Upper lobe of right lung (tissue), 1 donor: Measurements from ENCODE around the gene ZKSCAN4. TPM values are rescaled to one million over a fixed set of nuclear protein-coding genes. Genes with fewer than 3 reads are reported as not detected.

Experiments used
- ATAC-seq: fragments of 200-7000 bp; cut with Tn5 transposase; one replicate; pipeline ENCODE4 v1.9.1; 2020; ENCODE audit warnings: mild to moderate bottlenecking, moderate library complexity
- DNase-seq: peaks from one replicate; pipeline ENCODE4 v3.0.0-alpha.2; 2020
- H3K27ac ChIP-seq: fragments of 200-600 bp; one replicate; pipeline ENCODE4 v1.8.0; 2022
- H3K27me3 ChIP-seq: fragments of 200-600 bp; one replicate; pipeline ENCODE4 v1.8.0; 2022; ENCODE audit warnings: mild to moderate bottlenecking
- H3K36me3 ChIP-seq: fragments of 200-600 bp; one replicate; pipeline ENCODE4 v1.8.0; 2022
- H3K4me1 ChIP-seq: fragments of 200-600 bp; one replicate; pipeline ENCODE4 v1.8.0; 2022
- H3K4me3 ChIP-seq: fragments of 200-600 bp; one replicate; pipeline ENCODE4 v1.8.0; 2022; ENCODE audit warnings: mild to moderate bottlenecking
- H3K9me3 ChIP-seq: fragments of 200-600 bp; one replicate; pipeline ENCODE4 v1.8.0; 2022
- intact Hi-C: fragments of 100-400 bp; cut with DNase I; formaldehyde crosslinking; loops from one replicate; pipeline ENCODE4 v1.11.0; 2022
- total RNA-seq: library from RNA; stranded (reverse); fragmentation: NEBNext Ultra II Directional; extraction: Animal tissue kit (Norgen Biotek cat#: 25700); gene quantifications from one replicate; pipeline ENCODE4 v1.2.1, GENCODE V29; 2021
- TF ChIP-seq, protein P1 (sequence below): fragments of 200-600 bp; IDR thresholded peaks from one replicate; pipeline ENCODE4 v1.8.0; 2022; ENCODE audit warnings: antibody characterized with exemption
- donor health status: DM: no; HTN: yes; CAD: no; lungs with severe emphysema.

The ZKSCAN4 gene
- total RNA-seq, 1 donor from 2014 or later = 4.5 TPM

DNA sequence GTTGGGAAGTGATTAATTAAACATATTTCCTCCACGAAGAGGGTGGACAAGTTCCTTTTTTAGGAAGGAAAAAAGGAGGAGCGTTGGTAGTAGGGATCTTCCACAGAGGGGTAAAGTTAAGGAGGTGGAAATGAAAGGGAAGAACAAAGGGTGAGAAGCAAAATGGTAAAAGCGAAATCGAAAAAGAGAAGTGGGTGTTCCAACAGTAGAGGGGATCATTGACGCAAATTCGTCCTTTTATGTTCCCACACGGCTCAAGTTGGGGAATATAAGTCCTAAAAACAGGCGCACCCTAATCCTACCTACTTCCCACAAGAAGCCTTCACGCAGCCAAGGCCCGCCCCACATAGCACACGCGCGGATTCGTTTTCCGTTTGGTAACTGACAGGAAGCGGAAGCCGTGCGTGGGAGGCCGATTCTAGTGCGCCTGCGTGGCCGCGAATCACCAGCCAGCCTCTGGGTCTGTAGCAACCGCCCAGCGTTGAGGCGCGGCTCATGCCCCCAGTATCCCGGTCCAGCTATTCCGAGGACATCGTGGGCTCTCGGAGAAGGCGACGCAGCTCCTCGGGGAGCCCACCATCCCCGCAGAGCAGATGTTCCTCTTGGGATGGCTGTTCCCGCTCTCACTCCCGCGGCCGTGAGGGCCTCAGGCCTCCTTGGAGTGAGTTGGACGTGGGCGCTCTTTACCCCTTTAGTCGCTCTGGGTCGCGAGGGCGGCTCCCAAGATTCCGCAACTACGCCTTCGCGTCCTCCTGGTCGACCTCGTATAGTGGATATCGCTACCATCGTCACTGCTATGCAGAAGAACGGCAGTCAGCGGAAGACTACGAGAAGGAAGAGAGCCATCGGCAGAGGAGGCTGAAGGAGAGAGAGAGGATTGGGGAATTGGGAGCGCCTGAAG is 7.1 kb upstream of the ZKSCAN4 start, which contains the start of gene NKAPL:
Gene NKAPL, plus strand, starts transcription at position 421 of the 901 bp plus-strand sequence. Its CDS starts 75 bp downstream, at position 496.
- intact Hi-C loops = loop anchor here (10.0 kb wide), 1 partner anchor 96 kb away; no protein-coding TSS in a partner anchor
- Histone ChIP-seq H3K9me3 (no peaks in the 10 kb centered on the region), H3K4me3 (peak within 1 kb of the TSS; percentile 42), H3K4me1 (no peaks in the 10 kb centered on the region), H3K36me3 (no peaks in the 10 kb centered on the region), H3K27ac (no peak within 1 kb of the TSS), H3K27me3 (no peaks in the 10 kb centered on the region)
- DNase-seq (peak; percentile 89), ATAC-seq (peak; percentile 91)
- TF ChIP-seq, protein P1, sequence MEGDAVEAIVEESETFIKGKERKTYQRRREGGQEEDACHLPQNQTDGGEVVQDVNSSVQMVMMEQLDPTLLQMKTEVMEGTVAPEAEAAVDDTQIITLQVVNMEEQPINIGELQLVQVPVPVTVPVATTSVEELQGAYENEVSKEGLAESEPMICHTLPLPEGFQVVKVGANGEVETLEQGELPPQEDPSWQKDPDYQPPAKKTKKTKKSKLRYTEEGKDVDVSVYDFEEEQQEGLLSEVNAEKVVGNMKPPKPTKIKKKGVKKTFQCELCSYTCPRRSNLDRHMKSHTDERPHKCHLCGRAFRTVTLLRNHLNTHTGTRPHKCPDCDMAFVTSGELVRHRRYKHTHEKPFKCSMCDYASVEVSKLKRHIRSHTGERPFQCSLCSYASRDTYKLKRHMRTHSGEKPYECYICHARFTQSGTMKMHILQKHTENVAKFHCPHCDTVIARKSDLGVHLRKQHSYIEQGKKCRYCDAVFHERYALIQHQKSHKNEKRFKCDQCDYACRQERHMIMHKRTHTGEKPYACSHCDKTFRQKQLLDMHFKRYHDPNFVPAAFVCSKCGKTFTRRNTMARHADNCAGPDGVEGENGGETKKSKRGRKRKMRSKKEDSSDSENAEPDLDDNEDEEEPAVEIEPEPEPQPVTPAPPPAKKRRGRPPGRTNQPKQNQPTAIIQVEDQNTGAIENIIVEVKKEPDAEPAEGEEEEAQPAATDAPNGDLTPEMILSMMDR = no peak

DNA sequence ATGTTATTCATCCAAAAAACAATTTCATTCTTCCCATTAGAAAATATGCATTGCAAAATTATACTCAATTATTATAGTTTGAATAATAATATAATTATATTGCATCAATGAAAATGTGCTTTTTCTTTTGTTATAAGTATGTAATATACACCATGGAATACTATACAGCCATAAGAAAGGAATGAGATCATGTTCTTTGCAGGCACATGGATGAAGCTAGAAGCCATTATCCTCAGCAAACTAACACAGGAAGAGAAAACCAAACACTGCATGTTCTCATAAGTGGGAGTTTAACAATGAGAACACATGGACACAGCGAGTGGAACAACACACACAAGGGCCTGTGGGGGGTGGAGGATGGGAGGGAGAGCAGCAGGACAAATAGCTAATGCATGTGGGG is 5.0 kb upstream of the ZKSCAN4 start:
- peaks cover 9% of the 10 kb centered on the region for H3K4me1 ChIP-seq
- H3K9me3 ChIP-seq = no peaks in the 10 kb centered on the region
- no peak for ATAC-seq
- no peak for DNase-seq
- H3K27ac ChIP-seq = no peak overlapping the region
- H3K4me3 ChIP-seq = no peak overlapping the region
- TF ChIP-seq, protein P1 = no peak
- H3K36me3 ChIP-seq = no peaks in the 10 kb centered on the region
- no peaks in the 10 kb centered on the region for H3K27me3 ChIP-seq
- intact Hi-C loops = loop anchor here (10.0 kb wide), 1 partner anchor 98 kb away; no protein-coding TSS in a partner anchor

DNA sequence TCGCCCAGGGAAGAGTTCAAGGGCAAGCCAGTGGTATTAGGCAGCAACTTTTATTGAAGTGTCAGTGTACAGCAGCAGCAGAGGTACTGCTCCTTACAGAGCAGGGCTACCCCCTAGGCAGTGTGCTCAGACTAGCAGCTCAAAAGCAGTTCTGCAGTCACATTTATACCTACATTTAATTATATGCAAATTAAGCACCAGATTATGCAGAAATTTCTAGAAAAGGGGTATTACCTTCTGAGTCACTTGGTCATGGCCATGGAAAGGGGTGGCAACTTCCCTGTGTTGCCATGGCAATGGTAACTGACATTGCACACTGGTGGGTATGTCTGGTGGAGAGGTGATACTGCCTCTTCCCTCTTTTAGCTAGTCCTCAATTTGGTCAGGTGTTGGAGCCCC is 2.1 kb upstream of the ZKSCAN4 start:
- H3K27ac ChIP-seq = no peak overlapping the region
- H3K9me3 ChIP-seq = no peaks in the 10 kb centered on the region
- intact Hi-C loops = loop anchor here (10.0 kb wide), 1 partner anchor 101 kb away; no protein-coding TSS in a partner anchor

DNA sequence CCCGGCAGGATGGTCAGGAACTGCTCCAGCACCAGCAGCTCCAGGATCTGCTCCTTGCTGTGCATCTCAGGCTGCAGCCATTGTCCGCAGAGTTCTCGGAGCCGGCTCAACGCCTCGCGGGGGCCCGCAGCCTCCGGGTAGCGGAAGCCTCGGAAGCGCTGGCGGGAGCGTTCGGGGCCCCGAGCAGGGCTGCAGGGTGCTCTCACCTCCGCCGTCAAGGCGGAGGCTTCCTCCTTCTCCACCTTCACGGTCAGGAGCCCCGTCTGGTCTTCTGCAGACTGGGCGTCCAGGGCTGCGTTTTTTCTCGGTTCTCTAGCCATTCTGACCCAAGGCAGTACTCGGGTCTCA is 434 bp downstream of the ZKSCAN4 start:
- Histone ChIP-seq H3K27ac (peak overlapping the region; percentile 52), H3K27me3 (no peaks in the 10 kb centered on the region), H3K36me3 (peaks cover 24% of the 10 kb centered on the region), H3K9me3 (no peaks in the 10 kb centered on the region), H3K4me1 (peaks cover 21% of the 10 kb centered on the region), H3K4me3 (peak overlapping the region; percentile 95)
- intact Hi-C loops = loop anchor here (10.0 kb wide), 1 partner anchor 103 kb away; no protein-coding TSS in a partner anchor
- TF ChIP-seq, protein P1 = no peak
- peak; percentile 59 for ATAC-seq
- DNase-seq = peak; percentile 68

More for the DNA sequence above, 2.1 kb upstream of the ZKSCAN4 start:
- ATAC-seq (no peak), DNase-seq (no peak)
- Histone ChIP-seq H3K27me3 (no peaks in the 10 kb centered on the region), H3K36me3 (peaks cover 2% of the 10 kb centered on the region), H3K4me1 (peaks cover 21% of the 10 kb centered on the region), H3K4me3 (no peak overlapping the region)
- TF ChIP-seq, protein P1 = no peak

DNA sequence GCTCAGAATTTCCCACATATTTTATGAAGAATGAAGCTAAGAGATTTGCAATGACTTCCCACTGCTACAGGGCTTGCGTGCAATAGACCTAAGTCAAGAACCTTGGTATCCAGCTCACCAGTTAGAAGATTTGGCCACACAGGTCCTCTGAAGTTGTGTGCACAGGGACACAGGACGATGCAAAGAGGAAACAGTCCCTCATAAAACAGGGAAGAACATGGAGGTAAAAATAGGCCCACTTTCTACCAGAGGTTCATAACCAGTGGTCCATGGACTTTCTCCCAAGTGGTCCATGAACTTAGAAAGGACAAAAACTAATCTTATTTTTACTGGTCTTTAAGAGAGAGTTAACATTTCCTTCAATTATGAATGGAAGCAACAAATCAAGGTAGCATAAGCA is 1.3 kb downstream of the ZKSCAN4 start:
- no peak for ATAC-seq

More for the DNA sequence above, 1.3 kb downstream of the ZKSCAN4 start:
- H3K27ac ChIP-seq = no peak overlapping the region
- peak overlapping the region; percentile 95 for H3K4me3 ChIP-seq
- intact Hi-C loops = loop anchor here (10.0 kb wide), 1 partner anchor 104 kb away; no protein-coding TSS in a partner anchor
- TF ChIP-seq, protein P1 = no peak
- no peaks in the 10 kb centered on the region for H3K9me3 ChIP-seq
- no peaks in the 10 kb centered on the region for H3K27me3 ChIP-seq
- peaks cover 32% of the 10 kb centered on the region for H3K36me3 ChIP-seq
- no peak for DNase-seq
- H3K4me1 ChIP-seq = peaks cover 21% of the 10 kb centered on the region
